T-helper 17 cell (primary cell): Measurements from ENCODE around the gene NTN1. TPM values are rescaled to one million over a fixed set of nuclear protein-coding genes. Genes with fewer than 3 reads are reported as not detected.
"Not testable (repeated sequence)": the region's sequence is repeated elsewhere in the genome, so short reads cannot be mapped to it uniquely, and the experiment has no call there.

Experiments used
- ATAC-seq: fragments of 150-1000 bp; cut with Tn5 transposase; 2 replicates; pipeline ENCODE4 v1.10.0; 2021; ENCODE audit warnings: mild to moderate bottlenecking, moderate library complexity
- DNase-seq, 3 donors: peaks; one replicate each; pipeline versions ENCODE4 v3.0.0 to v3.0.0-alpha.2; 2020 to 2021
- H3K9me3 ChIP-seq: one replicate; pipeline ENCODE4 v1.7.0; 2013; ENCODE audit warnings: low read length, mild to moderate bottlenecking; ENCODE audit not compliant: control insufficient read depth, poor library complexity, severe bottlenecking
- H3K27ac Mint-ChIP-seq: one replicate; pipeline ENCODE4 v1.8.0; 2022; ENCODE audit warnings: mild to moderate bottlenecking, moderate library complexity, mixed read lengths
- H3K27me3 Mint-ChIP-seq: one replicate; pipeline ENCODE4 v1.8.0; 2022; ENCODE audit warnings: mixed read lengths
- H3K36me3 Mint-ChIP-seq: one replicate; pipeline ENCODE4 v1.8.0; 2022; ENCODE audit warnings: low read depth, mixed read lengths
- H3K4me1 Mint-ChIP-seq: one replicate; pipeline ENCODE4 v1.8.0; 2022; ENCODE audit warnings: mild to moderate bottlenecking, mixed read lengths
- H3K4me3 Mint-ChIP-seq: one replicate; pipeline ENCODE4 v1.8.0; 2022; ENCODE audit warnings: mild to moderate bottlenecking, moderate library complexity, mixed read lengths
- total RNA-seq, 4 donors: library from RNA in 2 of 4; stranded (reverse) in 2 of 4; gene quantifications; one replicate each; pipeline ENCODE4 v1.2.3 and lab custom pipeline; 2022 to 2026

NTN1 gene
- total RNA-seq (under 1 TPM; 0.12 to 0.16 TPM), total RNA-seq (lab: John Stamatoyannopoulos, UW) (0.12 to 0.45 reads per million in 2 donors)

- Mint-ChIP-seq H3K27ac (no peak within 1 kb of the TSS), H3K4me1 (peaks cover 8% of the 10 kb centered on the region), H3K4me3 (peak within 1 kb of the TSS; percentile 92), H3K36me3 (peaks cover 3% of the 10 kb centered on the region), H3K27me3 (peaks cover 51% of the 10 kb centered on the region)
- ATAC-seq: peak; percentile 92
- no peaks in the 10 kb centered on the region for H3K9me3 ChIP-seq
- DNase-seq: peak; percentile 37 to 58 (median 40)
These were observed at the start of gene NTN1 for GRCh38 chr17:9021158-9021991. Gene NTN1 (plus strand): TSS chr17:9021510. CDS start chr17:9022374, 864 bp downstream.

GRCh38 chr17:8975091-8975725 lies 46.1 kb upstream of the NTN1 start:
- Mint-ChIP-seq H3K27me3 (no peaks in the 10 kb centered on the region), H3K4me3 (no peak overlapping the region), H3K36me3 (peaks cover 3% of the 10 kb centered on the region), H3K27ac (no peak overlapping the region), H3K4me1 (peaks cover 4% of the 10 kb centered on the region)
- ATAC-seq: no peak
- no peak for DNase-seq
- H3K9me3 ChIP-seq: no peaks in the 10 kb centered on the region

DNA sequence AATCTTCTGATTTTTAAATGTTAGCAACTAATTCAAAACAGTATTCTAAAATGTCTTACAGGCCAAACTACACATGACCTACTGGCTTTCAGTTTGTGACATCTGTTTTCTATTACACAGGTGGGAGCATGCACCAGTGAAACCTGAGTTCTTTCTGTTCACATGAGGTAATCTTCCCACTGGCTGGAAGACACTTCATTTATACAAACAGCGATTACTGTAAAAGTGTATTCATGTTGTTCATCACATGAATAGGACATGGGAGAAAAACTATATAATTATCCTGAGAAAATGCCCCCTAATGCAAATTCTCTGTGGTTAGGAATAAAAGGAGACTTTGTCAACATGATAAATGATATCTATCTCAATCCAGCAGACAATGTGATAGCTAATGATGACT lies 44.7 kb upstream of the NTN1 start:
- ATAC-seq (no peak), DNase-seq (no peak)
- H3K27me3 Mint-ChIP-seq: no peaks in the 10 kb centered on the region
- H3K36me3 Mint-ChIP-seq: peaks cover 2% of the 10 kb centered on the region
- no peak overlapping the region for H3K4me3 Mint-ChIP-seq
- no peak overlapping the region for H3K27ac Mint-ChIP-seq
- peaks cover 4% of the 10 kb centered on the region for H3K4me1 Mint-ChIP-seq
- H3K9me3 ChIP-seq: no peaks in the 10 kb centered on the region

GRCh38 chr17:8979715-8980114 lies 41.6 kb upstream of the NTN1 start:
- H3K36me3 Mint-ChIP-seq: peaks cover 2% of the 10 kb centered on the region
- no peaks in the 10 kb centered on the region for H3K9me3 ChIP-seq
- no peak overlapping the region for H3K4me3 Mint-ChIP-seq
- peaks cover 4% of the 10 kb centered on the region for H3K4me1 Mint-ChIP-seq
- DNase-seq: no peak
- no peak for ATAC-seq
- H3K27me3 Mint-ChIP-seq: no peaks in the 10 kb centered on the region
- no peak overlapping the region for H3K27ac Mint-ChIP-seq

DNA sequence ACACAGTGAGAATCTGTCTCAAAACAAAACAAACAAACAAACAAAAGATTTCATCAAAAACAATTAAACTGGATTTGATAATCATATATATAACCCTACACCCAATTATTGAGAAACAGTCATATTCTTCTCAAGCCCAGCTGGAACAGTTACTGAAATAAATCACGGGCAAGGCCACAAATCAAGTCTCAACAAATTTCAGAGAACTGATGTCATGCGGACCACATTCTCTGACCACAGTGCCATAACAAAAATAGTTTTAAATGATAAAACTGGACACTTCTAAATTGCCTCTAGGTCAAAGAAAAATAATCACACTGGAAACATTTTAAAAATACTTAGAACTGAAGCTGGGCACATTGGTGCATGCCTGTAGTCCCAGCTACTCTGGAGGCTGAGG lies 39.9 kb upstream of the NTN1 start:
- ATAC-seq (no peak), DNase-seq (no peak)
- H3K4me1 Mint-ChIP-seq: peaks cover 13% of the 10 kb centered on the region
- no peaks in the 10 kb centered on the region for H3K27me3 Mint-ChIP-seq
- H3K9me3 ChIP-seq: no peaks in the 10 kb centered on the region
- no peak overlapping the region for H3K4me3 Mint-ChIP-seq
- H3K27ac Mint-ChIP-seq: no peak overlapping the region
- peaks cover 2% of the 10 kb centered on the region for H3K36me3 Mint-ChIP-seq

DNA sequence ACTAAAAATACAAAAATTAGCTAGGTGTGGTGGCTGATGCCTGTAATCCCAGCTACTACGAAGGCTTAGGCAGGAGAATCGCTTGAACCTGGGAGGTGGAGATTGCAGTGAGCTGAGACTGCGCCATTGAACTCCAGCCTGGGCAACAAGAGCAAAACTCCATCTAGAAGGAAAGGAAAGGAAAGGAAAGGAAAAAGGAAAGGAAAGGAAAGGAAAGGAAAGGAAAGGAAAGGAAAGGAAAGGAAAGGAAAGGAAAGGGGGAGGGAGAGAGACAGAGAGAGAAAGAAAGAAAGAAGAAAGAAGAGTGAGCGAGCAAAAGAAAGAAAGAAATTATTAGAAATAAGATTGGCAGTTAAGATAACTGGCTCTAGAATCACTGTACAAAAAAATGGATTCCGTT lies 37.1 kb upstream of the NTN1 start:
- not testable (repeated sequence) for H3K36me3 Mint-ChIP-seq, ATAC-seq, H3K9me3 ChIP-seq, H3K27ac Mint-ChIP-seq, H3K27me3 Mint-ChIP-seq, H3K4me3 Mint-ChIP-seq, DNase-seq
- peaks cover 11% of the 10 kb centered on the region for H3K4me1 Mint-ChIP-seq

- no peak overlapping the region for H3K4me3 Mint-ChIP-seq
- DNase-seq (no peak), ATAC-seq (peak; percentile 36)
- no peaks in the 10 kb centered on the region for H3K27me3 Mint-ChIP-seq
- peaks cover 12% of the 10 kb centered on the region for H3K4me1 Mint-ChIP-seq
- no peak overlapping the region for H3K27ac Mint-ChIP-seq
- no peaks in the 10 kb centered on the region for H3K36me3 Mint-ChIP-seq
- H3K9me3 ChIP-seq: no peaks in the 10 kb centered on the region
These were observed 36.1 kb upstream of the NTN1 start for GRCh38 chr17:8985054-8985701.

DNA sequence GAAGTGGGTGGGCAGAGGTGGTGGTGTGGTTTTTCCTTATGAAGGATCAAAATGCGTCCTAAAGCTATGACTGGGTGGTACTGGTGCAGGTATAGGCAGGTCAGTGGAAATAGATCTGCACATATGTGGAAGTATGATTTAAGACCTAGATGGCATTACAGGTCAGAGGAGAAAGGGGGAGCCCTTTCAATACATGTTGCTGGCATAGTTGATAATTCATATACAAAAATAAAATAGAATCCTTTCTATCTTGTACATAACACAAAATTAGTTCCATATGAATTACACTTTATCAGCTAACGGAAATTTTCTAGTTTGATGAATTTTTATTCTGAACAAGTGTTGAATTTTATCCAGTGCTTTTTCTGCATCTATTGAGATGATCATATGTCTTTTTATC lies 35.0 kb upstream of the NTN1 start:
- DNase-seq (no peak), ATAC-seq (no peak)
- no peaks in the 10 kb centered on the region for H3K9me3 ChIP-seq
- peaks cover 12% of the 10 kb centered on the region for H3K4me1 Mint-ChIP-seq
- no peaks in the 10 kb centered on the region for H3K27me3 Mint-ChIP-seq
- no peak overlapping the region for H3K4me3 Mint-ChIP-seq
- no peak overlapping the region for H3K27ac Mint-ChIP-seq
- H3K36me3 Mint-ChIP-seq: no peaks in the 10 kb centered on the region

DNA sequence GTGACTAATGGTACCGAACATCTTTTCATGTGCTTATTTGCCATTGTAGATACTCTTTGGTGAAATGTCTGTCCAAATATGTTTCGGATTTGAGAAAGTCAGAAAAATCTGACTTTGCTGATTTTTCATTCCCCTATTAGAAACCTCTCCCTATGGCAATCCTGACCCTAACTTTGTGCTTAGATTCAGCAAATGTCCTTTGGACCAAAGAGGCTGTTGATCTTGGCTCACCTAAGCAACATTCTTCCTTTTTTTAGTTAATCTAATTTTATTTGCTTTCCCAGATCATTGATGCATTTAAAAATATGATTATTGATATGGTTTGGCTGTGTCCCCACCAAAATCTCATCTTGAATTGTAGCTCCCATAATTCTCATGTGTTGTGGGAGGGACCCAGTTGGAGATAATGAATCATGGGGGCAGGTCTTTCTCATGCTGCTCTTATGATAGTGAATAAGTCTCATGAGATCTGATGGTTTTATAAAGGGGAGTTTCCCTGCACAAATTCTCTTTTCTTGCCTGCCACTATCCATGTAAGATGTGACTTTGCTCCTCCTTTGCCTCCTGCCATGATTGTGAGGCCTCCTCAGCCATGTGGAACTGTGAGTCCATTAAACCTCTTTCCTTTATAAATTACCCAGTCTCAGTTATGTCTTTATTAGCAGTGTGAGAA lies 32.9 kb upstream of the NTN1 start:
- H3K27ac Mint-ChIP-seq, H3K27me3 Mint-ChIP-seq, ATAC-seq: not testable (repeated sequence)

GRCh38 chr17:8991514-8992285 lies 29.6 kb upstream of the NTN1 start:
- Mint-ChIP-seq H3K4me3 (no peak overlapping the region), H3K27me3 (peaks cover 4% of the 10 kb centered on the region), H3K4me1 (peaks cover 6% of the 10 kb centered on the region), H3K27ac (peak overlapping the region; percentile 54), H3K36me3 (peaks cover 2% of the 10 kb centered on the region)
- ATAC-seq (peak; percentile 84), DNase-seq (peak in 2 of 3 donors; percentile 19 to 57)
- no peaks in the 10 kb centered on the region for H3K9me3 ChIP-seq

More for the DNA sequence above, 32.9 kb upstream of the NTN1 start:
- not testable (repeated sequence) for DNase-seq, H3K9me3 ChIP-seq, H3K4me3 Mint-ChIP-seq, H3K36me3 Mint-ChIP-seq
- peaks cover 15% of the 10 kb centered on the region for H3K4me1 Mint-ChIP-seq

DNA sequence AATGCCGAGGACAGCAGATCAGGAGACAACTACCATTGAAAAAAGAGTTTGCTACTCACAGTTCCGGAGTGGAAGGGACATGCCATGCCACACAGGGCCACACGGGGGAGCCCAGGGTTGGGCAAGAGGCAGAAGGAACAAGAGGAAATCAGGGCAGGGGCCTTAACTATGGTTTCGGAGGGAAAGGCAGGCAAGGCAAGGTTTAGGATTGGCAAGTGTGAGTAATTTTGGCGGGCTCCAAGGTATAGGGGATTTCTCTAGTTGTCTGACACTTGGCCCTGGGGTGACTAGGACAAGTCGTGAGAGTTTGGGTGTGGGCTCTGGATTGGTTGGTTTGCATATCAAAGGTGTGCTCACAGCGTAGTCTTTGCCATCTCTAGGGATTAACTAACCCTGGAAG lies 27.0 kb upstream of the NTN1 start:
- peak; percentile 34 for ATAC-seq
- peaks cover 2% of the 10 kb centered on the region for H3K36me3 Mint-ChIP-seq
- H3K27me3 Mint-ChIP-seq: peaks cover 4% of the 10 kb centered on the region
- DNase-seq: peak; percentile 22 to 29 (median 24)
- H3K4me3 Mint-ChIP-seq: no peak overlapping the region
- H3K9me3 ChIP-seq: no peaks in the 10 kb centered on the region
- peaks cover 6% of the 10 kb centered on the region for H3K4me1 Mint-ChIP-seq
- H3K27ac Mint-ChIP-seq: no peak overlapping the region

DNA sequence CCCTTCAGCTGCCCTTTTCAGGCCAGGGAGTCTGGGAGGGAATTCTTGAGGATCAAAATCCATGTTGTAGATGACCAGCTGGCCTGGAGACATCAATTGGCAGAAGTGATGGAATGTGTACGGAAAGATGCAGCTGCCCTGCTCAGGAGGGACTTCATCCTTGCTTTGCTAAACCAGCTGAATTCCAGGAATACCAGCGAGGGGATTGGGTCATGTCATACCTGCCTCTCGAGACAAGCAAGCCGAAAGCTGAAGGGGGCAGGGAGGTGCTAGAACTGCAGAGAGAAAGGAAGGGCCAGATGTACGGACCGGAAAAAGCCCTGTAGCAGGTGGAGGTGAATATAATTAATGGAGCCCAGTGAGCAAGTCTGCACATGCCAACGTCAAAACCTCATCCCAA lies 25.6 kb upstream of the NTN1 start:
- Mint-ChIP-seq H3K4me3 (no peak overlapping the region), H3K27ac (no peak overlapping the region), H3K4me1 (peaks cover 4% of the 10 kb centered on the region)

More for the DNA sequence above, 25.6 kb upstream of the NTN1 start:
- peaks cover 3% of the 10 kb centered on the region for H3K9me3 ChIP-seq
- ATAC-seq: no peak
- peaks cover 14% of the 10 kb centered on the region for H3K27me3 Mint-ChIP-seq
- H3K36me3 Mint-ChIP-seq: peaks cover 2% of the 10 kb centered on the region
- no peak for DNase-seq
